ENCODE data around the gene DEUP1.

DEUP1 gene

GRCh38 chr11:93480756-93481155, 150.2 kb downstream of the DEUP1 start:
- DNase-seq: no peak

GRCh38 chr11:93481279-93481678, 150.7 kb downstream of the DEUP1 start:
- DNase-seq: no peak

GRCh38 chr11:93481696-93482095, 151.2 kb downstream of the DEUP1 start:
- DNase-seq: no peak

GRCh38 chr11:93482556-93482955, 152.0 kb downstream of the DEUP1 start:
- DNase-seq: no peak

GRCh38 chr11:93484716-93485115, 154.2 kb downstream of the DEUP1 start:
- DNase-seq: no peak

- no peak for DNase-seq
Observed at GRCh38 chr11:93485983-93486382, 155.4 kb downstream of the DEUP1 start.

GRCh38 chr11:93487032-93487483, 156.5 kb downstream of the DEUP1 start:
- peak; percentile 6 for DNase-seq
